ENCODE data around the gene TEX12.

The TEX12 gene

DNA sequence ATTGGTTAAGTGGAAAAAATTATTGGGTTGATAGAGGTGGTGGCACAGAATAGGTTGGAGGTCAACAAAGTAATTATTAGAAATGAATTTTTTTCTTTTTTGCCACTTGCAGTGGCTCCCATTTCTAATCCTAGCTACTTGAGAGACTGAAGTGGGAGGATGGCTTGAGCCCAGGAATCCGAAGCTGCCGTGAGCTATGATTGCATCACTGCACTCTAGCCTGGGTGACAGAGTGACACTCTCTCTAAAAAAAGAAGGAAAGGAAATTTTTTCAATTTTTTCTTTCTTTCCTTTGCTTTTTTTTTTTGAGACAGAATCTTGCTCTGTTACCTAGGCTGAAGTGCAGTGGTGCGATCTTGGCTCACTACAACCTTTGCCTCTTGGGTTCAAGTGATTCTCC, 6.0 kb downstream of the TEX12 start:
- DNase-seq (ENCODE audit: extremely low read depth, insufficient read length): no peak
- Histone ChIP-seq H3K27me3 (replicated peaks; ENCODE audit: control insufficient read depth, insufficient read depth, low read length) (no peaks in the 10 kb centered on the region), H3K36me3 (ENCODE audit: control insufficient read depth, insufficient read depth, low read length) (no peaks in the 10 kb centered on the region), H3K4me3 (replicated peaks; ENCODE audit: low read depth, low read length) (no peak overlapping the region)
- TF ChIP-seq, protein P1, sequence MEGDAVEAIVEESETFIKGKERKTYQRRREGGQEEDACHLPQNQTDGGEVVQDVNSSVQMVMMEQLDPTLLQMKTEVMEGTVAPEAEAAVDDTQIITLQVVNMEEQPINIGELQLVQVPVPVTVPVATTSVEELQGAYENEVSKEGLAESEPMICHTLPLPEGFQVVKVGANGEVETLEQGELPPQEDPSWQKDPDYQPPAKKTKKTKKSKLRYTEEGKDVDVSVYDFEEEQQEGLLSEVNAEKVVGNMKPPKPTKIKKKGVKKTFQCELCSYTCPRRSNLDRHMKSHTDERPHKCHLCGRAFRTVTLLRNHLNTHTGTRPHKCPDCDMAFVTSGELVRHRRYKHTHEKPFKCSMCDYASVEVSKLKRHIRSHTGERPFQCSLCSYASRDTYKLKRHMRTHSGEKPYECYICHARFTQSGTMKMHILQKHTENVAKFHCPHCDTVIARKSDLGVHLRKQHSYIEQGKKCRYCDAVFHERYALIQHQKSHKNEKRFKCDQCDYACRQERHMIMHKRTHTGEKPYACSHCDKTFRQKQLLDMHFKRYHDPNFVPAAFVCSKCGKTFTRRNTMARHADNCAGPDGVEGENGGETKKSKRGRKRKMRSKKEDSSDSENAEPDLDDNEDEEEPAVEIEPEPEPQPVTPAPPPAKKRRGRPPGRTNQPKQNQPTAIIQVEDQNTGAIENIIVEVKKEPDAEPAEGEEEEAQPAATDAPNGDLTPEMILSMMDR (IDR thresholded peaks at IDR 0.05; ENCODE audit: insufficient read depth, low read length, poor library complexity, severe bottlenecking): no peak

DNA sequence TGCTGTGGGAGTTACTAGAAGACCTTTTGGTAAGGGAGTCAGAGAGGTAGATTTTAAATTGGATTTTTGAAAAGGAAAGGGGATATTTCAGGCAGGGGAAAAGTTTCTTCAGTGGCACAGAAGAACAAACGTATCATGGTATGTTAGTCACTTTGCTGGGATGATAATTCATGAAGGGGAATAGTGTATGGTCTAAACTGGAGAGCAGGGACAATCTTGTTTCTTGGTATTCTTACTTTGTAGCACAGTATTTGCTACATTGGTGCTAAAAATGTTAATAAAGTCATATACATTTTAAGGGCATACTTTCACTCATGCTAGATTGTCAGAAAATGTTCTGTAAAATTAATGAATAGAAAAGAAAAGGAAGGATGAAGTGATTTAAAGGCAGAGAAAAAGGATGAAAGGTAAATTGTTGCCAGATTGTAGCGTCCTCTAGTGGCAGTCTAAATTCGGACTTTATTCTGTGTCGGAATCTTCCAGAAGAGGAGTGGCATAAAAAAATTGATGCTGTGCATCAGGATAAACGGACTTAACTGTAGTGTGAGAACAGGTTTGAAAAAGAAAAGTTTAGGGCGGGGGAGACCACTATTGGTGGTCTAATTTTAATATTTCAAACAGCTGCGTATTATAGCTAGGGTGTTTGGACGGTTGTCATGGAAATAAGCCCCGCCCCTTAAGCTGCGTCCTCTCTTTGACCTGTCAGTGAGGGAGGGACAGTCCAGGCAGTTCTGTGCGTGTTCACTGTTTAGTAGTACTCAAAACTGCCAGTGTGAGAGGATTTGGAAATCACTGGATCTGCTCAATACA, 7.8 kb downstream of the TEX12 start, which contains the start of gene BCO2:
Gene BCO2, plus strand, starts transcription at position 724 of the 810 bp plus-strand sequence. CDS start 90 bp downstream, outside the sequence.
- no peak for DNase-seq (ENCODE audit: extremely low read depth, insufficient read length)
- Histone ChIP-seq H3K27me3 (replicated peaks; ENCODE audit: control insufficient read depth, insufficient read depth, low read length) (no peaks in the 10 kb centered on the region), H3K36me3 (ENCODE audit: control insufficient read depth, insufficient read depth, low read length) (no peaks in the 10 kb centered on the region), H3K4me3 (replicated peaks; ENCODE audit: low read depth, low read length) (no peak within 1 kb of the TSS; the same call in 1 of the 2 replicates)
- TF ChIP-seq, protein P1 (IDR thresholded peaks at IDR 0.05; ENCODE audit: insufficient read depth, low read length, poor library complexity, severe bottlenecking): peak; percentile 74

DNA sequence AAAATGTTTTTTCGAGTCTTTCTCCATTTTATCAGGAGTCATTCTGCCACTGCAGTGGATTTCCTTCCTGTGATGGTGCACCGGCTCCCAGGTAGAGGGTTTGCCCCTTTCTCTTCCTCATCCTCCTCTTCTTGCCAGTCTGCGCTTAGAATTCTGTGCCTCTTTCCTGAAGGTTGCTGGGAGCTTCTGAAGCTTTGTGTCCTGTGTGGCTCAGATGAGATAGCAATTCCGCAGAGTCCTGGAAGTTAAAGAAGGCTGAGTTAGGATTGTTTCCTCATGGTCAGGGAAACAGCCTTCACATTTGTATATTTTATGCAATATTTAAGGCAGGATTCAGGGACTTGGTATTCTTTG, 8.4 kb downstream of the TEX12 start:
- H3K36me3 ChIP-seq (ENCODE audit: control insufficient read depth, insufficient read depth, low read length): no peaks in the 10 kb centered on the region
- TF ChIP-seq, protein P1 (IDR thresholded peaks at IDR 0.05; ENCODE audit: insufficient read depth, low read length, poor library complexity, severe bottlenecking): no peak
- H3K27me3 ChIP-seq (replicated peaks; ENCODE audit: control insufficient read depth, insufficient read depth, low read length): no peaks in the 10 kb centered on the region
- no peak overlapping the region; the same call in 1 of the 2 replicates for H3K4me3 ChIP-seq (replicated peaks; ENCODE audit: low read depth, low read length)
- DNase-seq (ENCODE audit: extremely low read depth, insufficient read length): no peak

DNA sequence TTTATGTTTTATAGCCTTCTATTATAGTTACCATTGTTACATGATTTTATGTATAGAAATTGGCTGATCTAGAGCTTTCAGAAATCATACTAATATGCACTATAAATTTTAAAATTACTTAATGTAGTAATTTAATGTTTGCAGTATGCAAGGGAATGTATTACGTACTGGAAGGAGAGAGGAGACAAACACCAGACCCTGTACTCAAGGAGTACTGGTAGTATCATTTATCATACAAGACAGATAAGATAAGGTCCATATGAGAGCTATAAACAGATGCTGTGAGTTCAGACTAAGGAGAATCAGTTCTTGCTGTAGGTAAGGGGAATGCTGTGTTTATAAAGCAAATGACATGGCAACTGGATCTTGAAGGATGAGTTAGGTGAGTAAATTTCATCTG, 8.9 kb downstream of the TEX12 start:
- TF ChIP-seq, protein P1 (IDR thresholded peaks at IDR 0.05; ENCODE audit: insufficient read depth, low read length, poor library complexity, severe bottlenecking): no peak
- no peaks in the 10 kb centered on the region for H3K36me3 ChIP-seq (ENCODE audit: control insufficient read depth, insufficient read depth, low read length)
- no peak for DNase-seq (ENCODE audit: extremely low read depth, insufficient read length)
- H3K27me3 ChIP-seq (replicated peaks; ENCODE audit: control insufficient read depth, insufficient read depth, low read length): no peaks in the 10 kb centered on the region
- no peak overlapping the region for H3K4me3 ChIP-seq (replicated peaks; ENCODE audit: low read depth, low read length)

DNA sequence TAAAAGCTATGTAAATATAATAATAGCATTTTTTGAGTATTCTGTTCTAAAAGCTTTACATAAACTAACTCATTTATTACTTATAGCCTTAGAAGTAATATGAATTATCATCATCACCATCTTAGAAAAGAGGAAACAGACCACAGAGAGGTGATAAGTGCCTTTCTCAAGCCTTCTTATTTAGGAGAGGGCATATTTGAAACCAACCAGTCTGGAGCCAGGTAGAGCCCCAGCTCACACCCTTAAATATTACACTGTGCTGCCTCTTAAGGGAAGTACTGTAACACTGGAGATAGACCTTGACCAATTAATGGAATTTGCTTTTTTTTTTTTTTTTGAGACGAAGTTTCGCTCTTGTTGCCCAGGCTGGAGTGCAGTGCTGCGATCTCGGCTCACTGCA, 10.4 kb downstream of the TEX12 start:
- Histone ChIP-seq H3K4me3 (replicated peaks; ENCODE audit: low read depth, low read length) (no peak overlapping the region), H3K27me3 (replicated peaks; ENCODE audit: control insufficient read depth, insufficient read depth, low read length) (no peaks in the 10 kb centered on the region), H3K36me3 (ENCODE audit: control insufficient read depth, insufficient read depth, low read length) (no peaks in the 10 kb centered on the region)
- TF ChIP-seq, protein P1 (IDR thresholded peaks at IDR 0.05; ENCODE audit: insufficient read depth, low read length, poor library complexity, severe bottlenecking): no peak
- no peak for DNase-seq (ENCODE audit: extremely low read depth, insufficient read length)
